ENCODE results near the gene ZSCAN21.
A peak's percentile ranks its signal among the peaks of the same experiment; 100 is the strongest.

The ZSCAN21 gene

DNA sequence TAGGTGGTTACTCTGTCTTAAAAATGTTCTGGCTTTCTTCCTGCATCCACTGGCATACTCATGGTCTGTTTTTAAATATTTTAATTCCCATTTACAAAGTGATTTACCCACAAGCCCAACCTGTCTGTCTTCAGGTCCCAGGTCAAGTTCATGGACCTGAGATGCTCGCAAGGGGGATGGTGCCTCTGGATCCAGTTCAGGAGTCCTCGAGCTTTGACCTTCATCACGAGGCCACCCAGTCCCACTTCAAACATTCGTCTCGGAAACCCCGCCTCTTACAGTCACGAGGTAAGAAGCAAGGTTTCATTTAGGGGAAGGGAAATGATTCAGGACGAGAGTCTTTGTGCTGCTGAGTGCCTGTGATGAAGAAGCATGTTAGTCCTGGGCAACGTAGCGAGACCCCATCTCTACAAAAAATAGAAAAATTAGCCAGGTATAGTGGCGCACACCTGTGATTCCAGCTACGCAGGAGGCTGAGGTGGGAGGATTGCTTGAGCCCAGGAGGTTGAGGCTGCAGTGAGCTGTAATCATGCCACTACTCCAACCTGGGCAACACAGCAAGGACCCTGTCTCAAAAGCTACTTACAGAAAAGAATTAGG lies 25.5 kb upstream of the ZSCAN21 start:
- DNase-seq (ENCODE audit: low read depth): no peak
- in situ Hi-C loops (cut with HindIII; ENCODE audit: low sequenced_read_pairs): no loop called here
- H3K4me3 ChIP-seq (ENCODE audit: low read depth, low read length): no peak overlapping the region
- TF ChIP-seq, protein P1, sequence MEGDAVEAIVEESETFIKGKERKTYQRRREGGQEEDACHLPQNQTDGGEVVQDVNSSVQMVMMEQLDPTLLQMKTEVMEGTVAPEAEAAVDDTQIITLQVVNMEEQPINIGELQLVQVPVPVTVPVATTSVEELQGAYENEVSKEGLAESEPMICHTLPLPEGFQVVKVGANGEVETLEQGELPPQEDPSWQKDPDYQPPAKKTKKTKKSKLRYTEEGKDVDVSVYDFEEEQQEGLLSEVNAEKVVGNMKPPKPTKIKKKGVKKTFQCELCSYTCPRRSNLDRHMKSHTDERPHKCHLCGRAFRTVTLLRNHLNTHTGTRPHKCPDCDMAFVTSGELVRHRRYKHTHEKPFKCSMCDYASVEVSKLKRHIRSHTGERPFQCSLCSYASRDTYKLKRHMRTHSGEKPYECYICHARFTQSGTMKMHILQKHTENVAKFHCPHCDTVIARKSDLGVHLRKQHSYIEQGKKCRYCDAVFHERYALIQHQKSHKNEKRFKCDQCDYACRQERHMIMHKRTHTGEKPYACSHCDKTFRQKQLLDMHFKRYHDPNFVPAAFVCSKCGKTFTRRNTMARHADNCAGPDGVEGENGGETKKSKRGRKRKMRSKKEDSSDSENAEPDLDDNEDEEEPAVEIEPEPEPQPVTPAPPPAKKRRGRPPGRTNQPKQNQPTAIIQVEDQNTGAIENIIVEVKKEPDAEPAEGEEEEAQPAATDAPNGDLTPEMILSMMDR (IDR thresholded peaks at IDR 0.05; ENCODE audit: low read depth, low read length, missing control alignments): no peak

DNA sequence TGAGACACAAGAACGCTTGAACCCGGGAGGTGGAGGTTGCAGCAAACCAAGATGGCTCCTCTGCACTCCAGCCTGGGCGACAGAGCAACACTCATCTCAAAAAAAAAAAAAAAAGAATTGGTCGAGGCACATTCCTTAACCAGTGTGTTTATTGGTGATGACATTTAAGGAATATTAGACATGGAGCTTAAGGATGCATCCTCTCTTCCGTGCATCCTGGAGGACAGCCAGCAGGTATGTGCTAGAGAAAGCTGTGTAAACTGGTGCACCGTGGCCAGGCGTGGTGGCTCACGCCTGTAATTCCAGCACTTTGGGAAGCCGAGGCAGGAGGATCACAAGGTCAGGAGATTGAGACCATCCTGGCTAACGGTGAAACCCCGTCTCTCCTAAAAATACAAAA lies 22.4 kb upstream of the ZSCAN21 start:
- TF ChIP-seq, protein P1 (IDR thresholded peaks at IDR 0.05; ENCODE audit: low read depth, low read length, missing control alignments): no peak
- no peak for DNase-seq (ENCODE audit: low read depth)
- in situ Hi-C loops (cut with HindIII; ENCODE audit: low sequenced_read_pairs): no loop called here
- H3K4me3 ChIP-seq (ENCODE audit: low read depth, low read length): no peak overlapping the region

DNA sequence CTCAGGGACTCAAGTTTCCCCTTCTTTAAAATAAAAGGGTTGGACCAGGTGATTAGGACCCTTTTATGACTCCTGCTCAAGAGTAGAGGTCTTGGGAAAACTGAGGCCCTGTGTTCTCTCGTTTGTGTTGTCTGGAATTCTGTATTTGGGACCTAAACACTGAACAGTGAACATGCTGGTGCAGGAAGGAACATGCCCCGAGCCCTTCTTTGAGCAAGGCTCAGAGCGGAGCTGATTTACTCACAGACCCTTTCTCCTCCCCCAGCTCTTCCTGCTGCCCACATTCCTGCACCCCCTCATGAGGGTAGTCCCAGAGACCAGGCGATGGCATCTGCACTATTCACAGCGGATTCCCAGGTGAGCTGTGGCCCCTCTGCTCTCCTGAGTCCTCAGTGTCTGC lies 20.0 kb upstream of the ZSCAN21 start:
- TF ChIP-seq, protein P1 (IDR thresholded peaks at IDR 0.05; ENCODE audit: low read depth, low read length, missing control alignments): no peak
- H3K4me3 ChIP-seq (ENCODE audit: low read depth, low read length): no peak overlapping the region
- no peak for DNase-seq (ENCODE audit: low read depth)
- in situ Hi-C loops (cut with HindIII; ENCODE audit: low sequenced_read_pairs): no loop called here

DNA sequence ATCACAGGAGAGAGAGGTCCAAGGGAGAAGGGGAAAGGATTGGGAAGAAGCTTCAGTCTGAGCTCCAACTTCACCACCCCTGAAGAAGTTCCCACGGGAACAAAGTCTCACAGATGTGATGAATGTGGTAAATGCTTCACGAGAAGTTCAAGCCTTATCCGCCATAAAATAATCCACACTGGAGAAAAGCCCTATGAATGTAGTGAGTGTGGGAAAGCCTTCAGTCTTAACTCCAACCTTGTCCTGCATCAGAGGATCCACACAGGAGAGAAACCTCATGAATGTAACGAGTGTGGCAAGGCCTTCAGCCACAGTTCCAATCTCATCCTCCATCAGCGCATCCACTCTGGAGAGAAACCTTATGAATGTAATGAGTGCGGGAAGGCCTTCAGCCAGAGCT lies 16.0 kb upstream of the ZSCAN21 start:
- in situ Hi-C loops (cut with HindIII; ENCODE audit: low sequenced_read_pairs): loop anchor here (5.0 kb wide), 1 partner anchor 64 kb away; no protein-coding TSS in a partner anchor
- no peak for DNase-seq (ENCODE audit: low read depth)
- TF ChIP-seq, protein P1 (IDR thresholded peaks at IDR 0.05; ENCODE audit: low read depth, low read length, missing control alignments): no peak
- no peak overlapping the region for H3K4me3 ChIP-seq (ENCODE audit: low read depth, low read length)

DNA sequence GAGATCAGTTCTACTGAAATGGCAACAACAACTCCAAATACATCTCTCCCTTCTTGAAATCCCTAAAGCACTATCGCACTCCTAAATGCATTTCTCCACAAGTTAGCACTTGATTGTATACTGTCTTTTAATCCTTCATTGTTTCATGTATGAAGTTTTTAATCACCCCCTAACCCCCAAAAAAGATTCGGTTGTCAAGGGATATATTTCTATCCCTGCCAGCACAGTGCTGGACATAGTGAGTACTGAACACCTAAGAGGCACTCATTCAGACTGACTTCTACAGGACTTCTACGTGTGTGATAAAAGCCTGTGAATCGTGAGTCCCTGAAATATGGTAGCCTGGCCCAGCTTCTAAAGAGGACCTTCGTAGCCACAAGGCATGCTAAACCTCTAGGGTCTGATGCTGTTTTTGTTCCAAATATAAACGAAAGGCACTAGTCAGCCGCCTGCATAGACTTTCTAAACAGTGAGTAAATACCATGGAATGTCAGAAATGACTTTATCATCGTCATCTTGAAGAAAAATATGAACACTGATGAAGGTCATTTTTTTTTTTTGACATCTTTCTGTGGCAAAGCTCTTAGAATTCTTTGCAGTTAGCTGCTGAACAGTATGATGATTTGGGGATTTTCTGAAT lies 14.6 kb upstream of the ZSCAN21 start:
- peak; percentile 55 for DNase-seq (ENCODE audit: low read depth)
- H3K4me3 ChIP-seq (ENCODE audit: low read depth, low read length): no peak overlapping the region
- in situ Hi-C loops (cut with HindIII; ENCODE audit: low sequenced_read_pairs): loop anchor here (5.0 kb wide), 1 partner anchor 62 kb away; no protein-coding TSS in a partner anchor
- TF ChIP-seq, protein P1 (IDR thresholded peaks at IDR 0.05; ENCODE audit: low read depth, low read length, missing control alignments): no peak

DNA sequence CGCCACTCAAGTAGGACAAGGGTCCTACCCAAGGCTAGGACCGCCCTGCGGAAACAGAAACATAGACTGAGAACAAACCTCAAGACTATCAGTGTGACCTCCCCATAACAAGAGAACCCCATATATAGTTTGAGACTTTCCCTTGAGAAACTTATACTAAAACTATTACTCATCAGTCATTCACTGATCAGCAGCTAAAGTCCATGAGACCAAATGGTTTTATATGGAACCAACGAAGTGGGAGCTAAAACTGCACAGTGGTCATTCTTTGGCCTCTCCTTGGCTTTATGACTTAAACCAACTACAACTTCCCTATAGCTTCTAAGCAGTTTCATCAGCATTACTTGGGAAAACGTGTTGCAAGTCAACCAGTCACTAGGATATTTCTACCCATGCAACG lies 13.7 kb upstream of the ZSCAN21 start:
- DNase-seq (ENCODE audit: low read depth): no peak
- TF ChIP-seq, protein P1 (IDR thresholded peaks at IDR 0.05; ENCODE audit: low read depth, low read length, missing control alignments): no peak
- in situ Hi-C loops (cut with HindIII; ENCODE audit: low sequenced_read_pairs): no loop called here
- no peak overlapping the region for H3K4me3 ChIP-seq (ENCODE audit: low read depth, low read length)
